HepG2 (cell line): ENCODE data around the gene SPNS2. TPM values are rescaled to one million over a fixed set of nuclear protein-coding genes. Genes with fewer than 3 reads are reported as not detected.

ENCODE experiments used
- ATAC-seq: fragments of 200-7000 bp; cut with Tn5 transposase; 3 replicates; pipeline ENCODE4 v1.9.1; 2020; ENCODE audit warnings: mild to moderate bottlenecking, moderate library complexity
- BruUV-seq: library from RNA; stranded (reverse); fragments of 400-500 nt; replicated peaks from 2 replicates; lab custom pipeline; 2021; lab: Mats Ljungman, UMichigan
- CTCF ChIA-PET: fragments of 300-600 bp; formaldehyde crosslinking; extraction: SDS; loops from one replicate; lab custom pipeline; 2021; ENCODE audit warnings: low total read pairs, inconsistent platforms, low intra/inter-chr PET ratio; lab: Yijun Ruan, JAX
- POLR2A ChIA-PET: fragments of 350-600 bp; sonication (Branson Sonifier 250); formaldehyde crosslinking; loops from one replicate; lab custom pipeline; 2020; ENCODE audit warnings: antibody characterized with exemption, inconsistent platforms; lab: Yijun Ruan, JAX
- DNase-seq: peaks from one replicate; pipeline ENCODE4 v3.0.0-alpha.2; 2015; ENCODE audit warnings: low spot score
- FAIRE-seq: peaks from 3 replicates; lab custom pipeline; 2011; peaks lifted over from hg19 to GRCh38; lab: Jason Lieb, UNC
- H2AFZ ChIP-seq: one replicate; pipeline ENCODE4 v1.6.1; 2011; ENCODE audit warnings: low read length, inconsistent platforms
- H3K27ac ChIP-seq: fragments of 300-600 bp; 3 replicates; pipeline ENCODE4 v1.8.0; 2011; ENCODE audit warnings: mixed run types, mild to moderate bottlenecking, mixed read lengths, low read length, inconsistent platforms; ENCODE audit not compliant: insufficient read depth; ENCODE audit errors: extremely low read length
- H3K27me3 ChIP-seq, 2 experiments: fragments of 200-600 bp in 1 of 2; 2 replicates in 1 of 2; 3 replicates in 1 of 2; pipeline versions ENCODE4 v1.6.0 to v1.8.0; 2011; ENCODE audit warnings: low read length in 2 of 2, mild to moderate bottlenecking in 2 of 2, moderate library complexity in 2 of 2, inconsistent platforms in 1 of 2; ENCODE audit not compliant: insufficient read depth in 2 of 2, control insufficient read depth in 1 of 2
- H3K36me3 ChIP-seq, 2 experiments: fragments of 200-600 bp in 1 of 2; replicated peaks in 1 of 2; 2 replicates in 1 of 2; 3 replicates in 1 of 2; pipeline versions ENCODE4 v1.5.1 to v1.8.0; 2011; ENCODE audit warnings: low read length in 2 of 2, inconsistent platforms in 1 of 2; ENCODE audit not compliant: insufficient read depth in 2 of 2, control insufficient read depth in 1 of 2
- H3K4me1 ChIP-seq: 2 replicates; pipeline ENCODE4 v1.5.1; 2012; ENCODE audit warnings: low read length, inconsistent platforms; ENCODE audit not compliant: insufficient read depth
- H3K4me2 ChIP-seq: 2 replicates; pipeline ENCODE4 v1.6.0; 2011; ENCODE audit warnings: low read depth, low read length, inconsistent platforms
- H3K4me3 ChIP-seq, 3 experiments: fragments of 200-600 bp in 1 of 3; sonication (generic), shearing (Covaris generic) in 1 of 3; replicated peaks in 1 of 3; 2 replicates each; pipeline ENCODE4 v1.5.1; 2011 to 2016; ENCODE audit warnings: low read length in 3 of 3, inconsistent platforms in 2 of 3, low read depth in 2 of 3, mild to moderate bottlenecking in 2 of 3, control low read depth in 1 of 3, mixed read lengths in 1 of 3; ENCODE audit not compliant: insufficient read depth in 1 of 3
- H3K79me2 ChIP-seq: one replicate; pipeline ENCODE4 v1.6.1; 2011; ENCODE audit warnings: low read length, inconsistent platforms; ENCODE audit not compliant: insufficient read depth
- H3K9ac ChIP-seq: 2 replicates; pipeline ENCODE4 v1.6.0; 2011; ENCODE audit warnings: mild to moderate bottlenecking, low read depth, low read length, inconsistent platforms; ENCODE audit not compliant: insufficient read depth
- H3K9me3 ChIP-seq: 2 replicates; pipeline ENCODE4 v1.5.1; 2012; ENCODE audit warnings: mild to moderate bottlenecking, low read length
- H4K20me1 ChIP-seq: 2 replicates; pipeline ENCODE4 v1.6.0; 2011; ENCODE audit warnings: inconsistent platforms, mild to moderate bottlenecking, low read length, moderate library complexity; ENCODE audit not compliant: insufficient read depth
- DR1 ChIP-seq: sonication (generic); formaldehyde crosslinking; IDR thresholded peaks from 2 replicates; pipeline ENCODE4 v1.8.0; 2021; ENCODE audit warnings: mild to moderate bottlenecking, missing genetic modification reagents, inconsistent platforms
- UBTF ChIP-seq: sonication (generic); formaldehyde crosslinking; IDR thresholded peaks from 2 replicates; pipeline ENCODE4 v1.4.0; 2020; ENCODE audit warnings: mild to moderate bottlenecking, missing genetic modification reagents
- WGBS: methylation state at CpG from one replicate; pipeline ENCODE4 v1.1.6; 2017; ENCODE audit warnings: low lambda C conversion rate; 5-methylcytosine and 5-hydroxymethylcytosine counted together
- in situ Hi-C: cut with HindIII; loops from 2 replicates; pipeline ENCODE4 v1.10.0; 2017; ENCODE audit warnings: low pct_unique_long_range_greater_than_20kb; ENCODE audit not compliant: extremely low pct_ligation_motif_present
- intact Hi-C: fragments of 100-400 bp; cut with micrococcal nuclease; formaldehyde crosslinking; loops from one replicate; pipeline ENCODE4 v1.10.0; 2022; ENCODE audit not compliant: unreplicated experiment
- polyA plus RNA-seq, 8 experiments: library from polyadenylated mRNA; depleted of rRNA in 3 of 8; stranded (reverse) in 7 of 8; unstranded in 1 of 8; fragments of >200 nt; fragmentation: Illumina TruSeq in 4 of 8; extraction: Trizol in 4 of 8; gene quantifications; 2 replicates each; pipeline versions ENCODE4 v1.2.1 to v1.2.3, GENCODE V29; 2011 to 2016; ENCODE audit warnings: low read depth in 4 of 8, missing spikeins in 1 of 8, mixed read lengths in 1 of 8; ENCODE audit not compliant: insufficient read depth in 1 of 8
- total RNA-seq, 5 experiments: library from RNA; depleted of rRNA; stranded (reverse); fragments of >200 nt; fragmentation: Illumina TruSeq; extraction: Trizol; gene quantifications; 2 replicates each; pipeline ENCODE4 v1.2.3, GENCODE V29; 2016; ENCODE audit warnings: low read depth in 1 of 5
- TF ChIP-seq, protein P1 (sequence below): fragments of 450-650 bp; IDR thresholded peaks from 2 replicates; pipeline ENCODE4 v1.6.1; 2016

The SPNS2 gene
- total and polyA plus RNA-seq, 2 of the 13 experiments (the other 11 are each of a cell fraction or from before 2014, with no cell fraction given), result 0.01 TPM; not detected in 1

DNA sequence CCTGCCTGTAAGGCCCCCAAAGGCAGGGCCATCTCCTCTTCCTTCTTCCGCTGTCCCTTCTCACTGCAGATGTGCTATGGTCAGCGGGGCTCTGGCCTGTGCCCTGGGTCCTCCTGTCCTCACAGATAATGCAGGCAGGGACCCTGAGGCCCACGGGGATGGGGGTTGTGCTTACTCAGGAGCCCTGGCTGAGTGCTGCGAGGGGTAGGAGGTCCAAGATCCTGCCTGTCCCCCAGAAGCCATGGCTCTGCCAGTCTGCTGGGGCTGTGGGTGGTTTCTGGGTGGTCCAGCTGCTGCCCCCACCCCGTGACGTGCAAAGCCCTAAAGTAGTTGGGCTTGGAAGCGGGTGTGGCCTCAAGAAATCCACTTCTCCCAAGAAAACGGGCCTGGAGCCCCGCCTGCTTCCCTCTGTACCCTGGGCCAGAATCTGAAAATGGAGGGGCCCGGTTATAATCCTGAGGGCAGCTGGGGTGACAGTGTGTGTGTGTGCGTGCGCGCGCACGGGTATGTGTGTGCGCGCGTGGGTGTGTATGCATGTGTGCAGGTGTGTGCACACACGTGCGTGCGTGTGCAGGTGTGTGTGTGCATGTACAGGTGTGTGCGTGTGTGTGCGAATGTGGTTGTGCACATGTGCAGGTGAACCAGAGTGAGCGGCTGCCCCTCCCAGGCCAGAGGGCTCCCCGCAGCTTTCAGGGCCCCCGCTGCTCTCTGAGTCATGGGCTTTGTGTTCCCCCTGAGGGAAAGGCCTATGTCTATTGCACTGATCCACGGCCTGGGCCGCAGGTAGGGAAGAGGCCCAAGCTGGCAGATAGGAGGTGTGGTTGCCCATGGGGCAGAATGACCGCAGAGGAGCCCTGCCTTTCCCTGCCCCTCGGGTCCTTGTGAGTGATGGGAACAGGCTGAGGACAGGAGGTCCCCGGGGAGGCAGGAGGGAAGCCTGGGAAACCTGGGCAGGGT is 13.8 kb downstream of the SPNS2 start:
- CTCF ChIA-PET, result no interaction called here
- no peaks in the 10 kb centered on the region for H3K79me2 ChIP-seq
- POLR2A ChIA-PET, result no interaction called here
- H3K9me3 ChIP-seq, result no peaks in the 10 kb centered on the region
- H3K36me3 ChIP-seq, result no peaks in the 10 kb centered on the region
- TF ChIP-seq, protein P1, sequence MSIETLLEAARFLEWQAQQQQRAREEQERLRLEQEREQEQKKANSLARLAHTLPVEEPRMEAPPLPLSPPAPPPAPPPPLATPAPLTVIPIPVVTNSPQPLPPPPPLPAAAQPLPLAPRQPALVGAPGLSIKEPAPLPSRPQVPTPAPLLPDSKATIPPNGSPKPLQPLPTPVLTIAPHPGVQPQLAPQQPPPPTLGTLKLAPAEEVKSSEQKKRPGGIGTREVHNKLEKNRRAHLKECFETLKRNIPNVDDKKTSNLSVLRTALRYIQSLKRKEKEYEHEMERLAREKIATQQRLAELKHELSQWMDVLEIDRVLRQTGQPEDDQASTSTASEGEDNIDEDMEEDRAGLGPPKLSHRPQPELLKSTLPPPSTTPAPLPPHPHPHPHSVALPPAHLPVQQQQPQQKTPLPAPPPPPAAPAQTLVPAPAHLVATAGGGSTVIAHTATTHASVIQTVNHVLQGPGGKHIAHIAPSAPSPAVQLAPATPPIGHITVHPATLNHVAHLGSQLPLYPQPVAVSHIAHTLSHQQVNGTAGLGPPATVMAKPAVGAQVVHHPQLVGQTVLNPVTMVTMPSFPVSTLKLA, result peak; percentile 69
- TF ChIP-seq UBTF (CRISPR knock-in tag) (no peak), DR1 (CRISPR knock-in tag) (no peak)
- TF ChIP-seq, all 625 proteins: peak for 1
- ATAC-seq (no peak), FAIRE-seq (no peak), DNase-seq (no peak)
- Histone ChIP-seq H3K4me2 (no peak overlapping the region), H2AFZ (no peak overlapping the region), H3K9ac (no peak overlapping the region), H3K4me3 (no peak overlapping the region), H4K20me1 (no peaks in the 10 kb centered on the region), H3K27ac (no peak overlapping the region), H3K4me1 (no peaks in the 10 kb centered on the region), H3K27me3 (peaks cover 10 to 67% of the 10 kb centered on the region in 2 experiments)
- BruUV-seq, result no TSS peak
- intact Hi-C loops (no loop called here), in situ Hi-C loops (loop anchor here (5.0 kb wide), 1 partner anchor 90 kb away; no protein-coding TSS in a partner anchor)
- 69% methylated on average over 20 of the region's 31 CpGs for WGBS
